Vagina (tissue), 2 donors: Measurements from ENCODE around the gene INTS11. TPM values are rescaled to one million over a fixed set of nuclear protein-coding genes. Genes with fewer than 3 reads are reported as not detected.
A peak's percentile ranks its signal among the peaks of the same experiment; 100 is the strongest.

Experiments used
- DNase-seq, 2 donors: peaks; one replicate each; pipeline ENCODE4 v3.0.0-alpha.2; 2017; ENCODE audit errors: extremely low spot score in 2 of 2
- H3K27ac ChIP-seq: fragments of 200-600 bp; sonication (generic); one replicate; pipeline ENCODE4 v1.5.1; 2019
- H3K27me3 ChIP-seq: fragments of 200-600 bp; sonication (generic); one replicate; pipeline ENCODE4 v1.5.1; 2019
- H3K36me3 ChIP-seq, 2 donors: fragments of 200-600 bp; sonication (generic); one replicate each; pipeline ENCODE4 v1.5.1; 2017 to 2019
- H3K4me1 ChIP-seq: fragments of 200-600 bp; sonication (generic); one replicate; pipeline ENCODE4 v1.5.1; 2019
- H3K4me3 ChIP-seq, 2 donors: fragments of 200-600 bp; sonication (generic); 1 replicate in 1 of 2; 2 replicates in 1 of 2; pipeline ENCODE4 v1.5.1; 2016 to 2019
- H3K9me3 ChIP-seq: fragments of 200-600 bp; sonication (generic); one replicate; pipeline ENCODE4 v1.5.1; 2019
- POLR2A ChIP-seq, 2 donors: fragments of 450-650 bp; IDR thresholded peaks; one replicate each; pipeline ENCODE4 v1.6.1; 2017; ENCODE audit warnings: antibody characterized with exemption in 2 of 2, mild to moderate bottlenecking in 2 of 2, moderate library complexity in 2 of 2
- POLR2AphosphoS5 ChIP-seq, 2 donors: sonication (generic); formaldehyde crosslinking; IDR thresholded peaks; one replicate each; pipeline ENCODE4 v1.9.0; 2017; ENCODE audit warnings: antibody characterized with exemption in 2 of 2, mild to moderate bottlenecking in 2 of 2, low read depth in 1 of 2; ENCODE audit not compliant: insufficient read depth in 1 of 2
- intact Hi-C: fragments of 100-400 bp; cut with DNase I; formaldehyde crosslinking; loops from one replicate; pipeline ENCODE4 v1.15.1; 2023
- total RNA-seq: library from RNA; depleted of rRNA; stranded (reverse); fragments of >200 nt; gene quantifications from one replicate; pipeline ENCODE4 v1.2.3, GENCODE V29; 2016
- TF ChIP-seq, protein P1 (sequence below), 3 experiments: fragments of 450-650 bp in 2 of 3; fragments of 200-600 bp in 1 of 3; sonication (generic) in 1 of 3; IDR thresholded peaks; one replicate each; pipeline ENCODE4 v1.5.1; 2017 to 2019; ENCODE audit warnings: antibody characterized with exemption in 3 of 3, mild to moderate bottlenecking in 2 of 3, moderate library complexity in 2 of 3

The INTS11 gene
- total RNA-seq, 1 donor from 2014 or later = 142 TPM

DNA sequence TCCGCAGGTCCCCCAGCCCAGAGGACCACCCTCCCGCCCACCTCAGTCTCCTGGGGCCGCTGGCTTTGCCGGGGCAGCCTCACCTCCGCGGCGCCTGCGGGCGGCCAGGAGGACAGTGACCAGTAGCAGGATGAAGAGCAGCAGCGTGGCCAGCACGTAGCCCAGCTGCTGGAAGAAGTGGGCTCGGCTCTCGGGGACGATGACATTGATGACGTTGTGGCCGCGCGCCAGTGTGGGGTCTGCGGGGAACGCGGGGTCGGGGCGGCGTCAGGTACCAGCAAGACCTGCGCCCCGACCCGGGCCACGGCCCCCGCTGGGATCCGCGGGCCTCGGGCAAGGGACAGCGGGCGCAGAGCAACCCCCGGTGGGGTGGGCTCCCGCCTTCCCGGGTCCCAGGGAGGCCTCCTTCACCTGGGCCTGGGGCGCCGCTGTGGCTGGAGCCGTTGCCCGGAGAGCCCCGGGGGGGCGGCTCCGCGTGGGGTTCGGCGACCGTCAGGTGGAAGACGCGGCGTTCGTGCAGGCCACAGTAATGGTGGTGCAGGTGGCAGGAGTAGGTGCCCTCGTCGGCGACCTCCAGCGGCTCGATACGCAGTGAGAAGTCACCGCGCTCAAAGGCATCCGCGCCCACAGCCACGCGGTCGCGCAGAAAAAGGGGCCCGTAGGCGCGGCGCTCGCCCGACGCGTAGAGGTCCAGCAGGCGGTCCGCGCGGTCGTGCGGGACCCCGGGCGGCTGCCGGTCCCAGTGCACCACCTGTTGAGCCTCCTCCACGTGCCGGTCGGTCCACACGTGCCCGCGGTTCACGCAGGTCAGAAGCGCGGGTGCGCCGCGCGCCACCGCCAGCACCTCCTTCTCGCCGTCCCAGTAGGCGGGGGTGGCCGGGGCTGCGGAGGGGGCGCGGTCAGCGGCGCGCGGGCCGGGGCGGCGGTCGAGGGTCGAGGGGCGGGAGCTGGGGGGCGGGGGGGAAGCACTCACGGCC lies 30.1 kb upstream of the INTS11 start:
- intact Hi-C loops = no loop called here
- Histone ChIP-seq H3K9me3 (no peaks in the 10 kb centered on the region), H3K4me1 (peaks cover 81% of the 10 kb centered on the region), H3K36me3 (peaks cover 0 to 8% of the 10 kb centered on the region in 2 donors), H3K27ac (peak overlapping the region; percentile 92), H3K4me3 (peak overlapping the region; percentile 33 to 54), H3K27me3 (no peaks in the 10 kb centered on the region)
- DNase-seq = no peak
- TF ChIP-seq POLR2AphosphoS5 (IDR thresholded peaks at IDR 0.05; ENCODE audit: insufficient read depth in 1 of 2, low read depth in 1 of 2) (no peak), POLR2A (IDR thresholded peaks at IDR 0.05) (no peak)
- TF ChIP-seq, protein P1, sequence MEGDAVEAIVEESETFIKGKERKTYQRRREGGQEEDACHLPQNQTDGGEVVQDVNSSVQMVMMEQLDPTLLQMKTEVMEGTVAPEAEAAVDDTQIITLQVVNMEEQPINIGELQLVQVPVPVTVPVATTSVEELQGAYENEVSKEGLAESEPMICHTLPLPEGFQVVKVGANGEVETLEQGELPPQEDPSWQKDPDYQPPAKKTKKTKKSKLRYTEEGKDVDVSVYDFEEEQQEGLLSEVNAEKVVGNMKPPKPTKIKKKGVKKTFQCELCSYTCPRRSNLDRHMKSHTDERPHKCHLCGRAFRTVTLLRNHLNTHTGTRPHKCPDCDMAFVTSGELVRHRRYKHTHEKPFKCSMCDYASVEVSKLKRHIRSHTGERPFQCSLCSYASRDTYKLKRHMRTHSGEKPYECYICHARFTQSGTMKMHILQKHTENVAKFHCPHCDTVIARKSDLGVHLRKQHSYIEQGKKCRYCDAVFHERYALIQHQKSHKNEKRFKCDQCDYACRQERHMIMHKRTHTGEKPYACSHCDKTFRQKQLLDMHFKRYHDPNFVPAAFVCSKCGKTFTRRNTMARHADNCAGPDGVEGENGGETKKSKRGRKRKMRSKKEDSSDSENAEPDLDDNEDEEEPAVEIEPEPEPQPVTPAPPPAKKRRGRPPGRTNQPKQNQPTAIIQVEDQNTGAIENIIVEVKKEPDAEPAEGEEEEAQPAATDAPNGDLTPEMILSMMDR (IDR thresholded peaks at IDR 0.05) = no peak

DNA sequence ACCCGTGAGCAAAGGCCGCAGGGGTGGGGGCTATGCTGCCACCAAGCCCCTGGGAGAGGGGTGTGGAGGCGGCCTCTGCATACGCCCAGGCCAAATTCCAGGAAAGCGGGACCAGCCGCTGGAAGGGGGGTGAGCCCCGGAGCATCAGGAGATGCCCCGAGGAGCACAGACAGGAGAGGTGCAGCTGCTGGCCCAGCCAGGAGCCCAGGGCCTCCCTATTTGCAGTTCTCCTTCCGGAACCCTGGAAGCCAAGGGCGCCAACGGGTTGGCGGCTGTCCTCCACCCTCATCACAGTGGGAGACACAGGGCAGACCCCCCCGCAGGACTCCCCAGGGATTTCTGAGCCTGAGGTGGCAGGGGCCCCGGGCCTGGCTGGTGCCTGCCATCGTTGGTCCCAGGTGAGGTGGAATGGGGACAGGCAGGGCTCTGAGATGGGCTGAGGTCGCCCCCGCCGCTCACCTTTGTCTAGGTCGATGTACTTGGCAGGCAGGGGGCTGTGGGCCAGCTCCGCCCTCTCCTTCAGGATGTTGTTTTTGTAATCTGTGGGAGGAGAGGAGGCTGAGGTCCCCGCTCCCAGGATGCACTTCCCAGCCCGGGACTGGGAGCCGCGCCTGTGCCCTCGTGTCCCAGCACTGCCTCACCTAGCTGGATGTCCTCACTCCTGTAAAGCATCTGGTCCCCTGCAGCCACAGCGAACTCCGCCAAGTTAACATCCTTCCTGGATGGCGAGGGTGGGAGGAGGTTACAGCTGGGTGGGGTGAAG lies 29.1 kb upstream of the INTS11 start:
- TF ChIP-seq POLR2A (IDR thresholded peaks at IDR 0.05) = no peak
- TF ChIP-seq, protein P1 (IDR thresholded peaks at IDR 0.05) = no peak
- TF ChIP-seq POLR2AphosphoS5 (IDR thresholded peaks at IDR 0.05; ENCODE audit: insufficient read depth in 1 of 2, low read depth in 1 of 2) = no peak
- no peak for DNase-seq
- Histone ChIP-seq H3K9me3 (no peaks in the 10 kb centered on the region), H3K4me1 (peaks cover 71% of the 10 kb centered on the region), H3K36me3 (peaks cover 0 to 8% of the 10 kb centered on the region in 2 donors), H3K4me3 (no peak overlapping the region), H3K27me3 (no peaks in the 10 kb centered on the region), H3K27ac (peak overlapping the region; percentile 15)
- intact Hi-C loops = no loop called here

DNA sequence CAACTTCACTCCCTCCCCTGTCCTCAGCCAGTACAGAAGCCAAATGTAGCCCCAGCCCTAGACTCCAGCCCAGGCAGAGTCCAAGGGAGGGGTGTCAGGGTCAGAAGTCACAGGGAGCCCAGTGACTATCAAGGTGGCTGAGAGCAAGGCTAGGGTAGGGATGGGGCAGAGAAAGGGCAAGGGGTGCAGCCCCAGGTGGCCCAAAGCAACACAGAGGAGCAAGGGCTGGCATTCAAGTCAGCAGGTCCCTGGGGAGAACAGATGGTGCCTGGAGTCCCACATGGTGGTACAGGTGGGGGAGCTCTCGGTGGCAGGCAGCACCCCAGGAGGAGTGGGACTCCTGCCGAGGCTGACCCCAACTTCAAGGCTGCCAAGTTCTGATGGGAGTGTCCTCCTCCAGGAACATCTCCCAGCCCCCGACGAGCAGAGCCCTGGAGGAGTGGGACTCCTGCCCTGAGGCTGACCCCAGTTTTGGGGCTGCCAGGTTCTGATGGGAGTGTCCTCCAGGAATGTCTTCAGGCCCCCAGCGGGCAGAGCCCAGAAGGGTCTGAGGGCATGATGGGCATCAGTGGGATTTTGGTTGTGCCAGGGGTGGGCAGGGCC lies 28.4 kb upstream of the INTS11 start:
- peak overlapping the region; percentile 15 for H3K27ac ChIP-seq
- H3K4me3 ChIP-seq = no peak overlapping the region

DNA sequence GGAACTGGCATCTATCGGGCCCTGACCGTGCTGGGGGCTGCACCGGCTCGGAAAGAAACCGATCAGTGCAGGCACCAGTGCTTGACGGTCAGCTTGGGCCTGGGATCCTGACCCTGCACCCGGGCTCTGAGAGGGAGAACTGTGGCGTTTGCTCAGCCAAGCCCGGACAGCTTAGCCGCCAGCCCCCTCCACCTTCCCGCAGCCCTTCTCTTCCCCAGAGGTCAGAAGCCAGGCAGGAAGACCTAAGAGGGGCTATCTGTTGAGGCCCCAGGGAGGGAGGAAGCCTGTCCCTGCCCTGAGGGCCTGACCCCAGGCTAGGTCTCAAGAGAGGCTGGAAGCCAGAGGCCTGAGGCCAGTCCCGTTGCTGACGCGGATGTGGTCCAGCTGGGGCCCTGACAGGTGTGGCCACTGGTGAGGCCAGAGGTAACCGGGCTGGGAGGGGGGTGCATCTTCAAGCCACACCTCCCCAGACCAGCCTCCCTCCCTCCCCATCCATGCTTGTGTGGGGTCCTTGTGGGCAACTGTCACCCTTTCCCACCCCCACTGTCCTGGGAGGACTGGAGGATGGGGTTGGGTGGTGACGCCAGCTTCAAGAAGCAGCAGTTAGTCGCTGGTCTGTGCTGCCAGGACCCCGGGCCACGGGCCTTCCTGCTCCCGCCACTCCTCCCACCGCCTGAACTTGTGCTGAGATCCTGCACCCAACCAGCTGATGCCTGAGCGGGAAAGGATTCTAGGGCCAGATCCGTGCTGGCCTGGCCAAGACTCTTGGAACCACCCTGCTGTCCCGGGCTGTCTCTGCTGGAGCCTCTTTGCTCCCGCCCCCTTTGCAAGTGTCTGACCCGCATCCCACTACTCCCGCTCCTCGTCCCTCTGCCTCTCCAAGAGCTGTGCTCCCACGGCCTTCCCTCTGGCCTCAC lies 27.3 kb upstream of the INTS11 start:
- no peak for DNase-seq
- Histone ChIP-seq H3K36me3 (peaks cover 0 to 8% of the 10 kb centered on the region in 2 donors), H3K27me3 (no peaks in the 10 kb centered on the region), H3K9me3 (no peaks in the 10 kb centered on the region), H3K4me3 (peak overlapping the region; percentile 17 to 26), H3K4me1 (peaks cover 72% of the 10 kb centered on the region), H3K27ac (peak overlapping the region; percentile 69)
- intact Hi-C loops = no loop called here
- peak in 1 of 2 donors; percentile 58 for TF ChIP-seq POLR2AphosphoS5 (IDR thresholded peaks at IDR 0.05; ENCODE audit: insufficient read depth in 1 of 2, low read depth in 1 of 2)
- TF ChIP-seq, protein P1 (IDR thresholded peaks at IDR 0.05) = no peak

More for the DNA sequence above, 28.4 kb upstream of the INTS11 start:
- Histone ChIP-seq H3K4me1 (peaks cover 72% of the 10 kb centered on the region), H3K9me3 (no peaks in the 10 kb centered on the region), H3K27me3 (no peaks in the 10 kb centered on the region), H3K36me3 (peaks cover 0 to 8% of the 10 kb centered on the region in 2 donors)
- intact Hi-C loops = no loop called here
- no peak for DNase-seq
- no peak for TF ChIP-seq POLR2AphosphoS5 (IDR thresholded peaks at IDR 0.05; ENCODE audit: insufficient read depth in 1 of 2, low read depth in 1 of 2)
- TF ChIP-seq, protein P1 (IDR thresholded peaks at IDR 0.05) = no peak
- no peak for TF ChIP-seq POLR2A (IDR thresholded peaks at IDR 0.05)
